RWPE1 (cell line): ENCODE results near the gene SRGAP3.

Experiments used
- CTCF ChIA-PET: fragments of 350-600 bp; sonication (Branson Sonifier 250); formaldehyde crosslinking; extraction: SDS; loops from one replicate; lab custom pipeline; 2021; lab: Yijun Ruan, JAX
- POLR2A ChIA-PET: fragments of 400-600 bp; formaldehyde crosslinking; extraction: SDS; loops from one replicate; lab custom pipeline; 2020; ENCODE audit warnings: antibody characterized with exemption; ENCODE audit not compliant: low non-redundant PET; lab: Yijun Ruan, JAX
- DNase-seq: peaks from one replicate; pipeline ENCODE4 v3.0.0; 2012; ENCODE audit warnings: low spot score
- H3K27ac ChIP-seq: fragments of 450-650 bp; 2 replicates; pipeline ENCODE4 v1.5.1; 2017
- TF ChIP-seq, protein P1 (sequence below): fragments of 450-650 bp; conservative IDR thresholded peaks from 2 replicates; pipeline ENCODE4 v1.5.1; 2017; ENCODE audit warnings: low read depth, mild to moderate bottlenecking

SRGAP3 gene

GRCh38 chr3:9179826-9180763, 69.4 kb downstream of the SRGAP3 start:
- ChIA-PET CTCF (no interaction called here), POLR2A (no interaction called here)
- no peak for DNase-seq
- peak overlapping the region; percentile 43; the same call in 1 of the 2 replicates for H3K27ac ChIP-seq
- TF ChIP-seq, protein P1, sequence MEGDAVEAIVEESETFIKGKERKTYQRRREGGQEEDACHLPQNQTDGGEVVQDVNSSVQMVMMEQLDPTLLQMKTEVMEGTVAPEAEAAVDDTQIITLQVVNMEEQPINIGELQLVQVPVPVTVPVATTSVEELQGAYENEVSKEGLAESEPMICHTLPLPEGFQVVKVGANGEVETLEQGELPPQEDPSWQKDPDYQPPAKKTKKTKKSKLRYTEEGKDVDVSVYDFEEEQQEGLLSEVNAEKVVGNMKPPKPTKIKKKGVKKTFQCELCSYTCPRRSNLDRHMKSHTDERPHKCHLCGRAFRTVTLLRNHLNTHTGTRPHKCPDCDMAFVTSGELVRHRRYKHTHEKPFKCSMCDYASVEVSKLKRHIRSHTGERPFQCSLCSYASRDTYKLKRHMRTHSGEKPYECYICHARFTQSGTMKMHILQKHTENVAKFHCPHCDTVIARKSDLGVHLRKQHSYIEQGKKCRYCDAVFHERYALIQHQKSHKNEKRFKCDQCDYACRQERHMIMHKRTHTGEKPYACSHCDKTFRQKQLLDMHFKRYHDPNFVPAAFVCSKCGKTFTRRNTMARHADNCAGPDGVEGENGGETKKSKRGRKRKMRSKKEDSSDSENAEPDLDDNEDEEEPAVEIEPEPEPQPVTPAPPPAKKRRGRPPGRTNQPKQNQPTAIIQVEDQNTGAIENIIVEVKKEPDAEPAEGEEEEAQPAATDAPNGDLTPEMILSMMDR: no peak

DNA sequence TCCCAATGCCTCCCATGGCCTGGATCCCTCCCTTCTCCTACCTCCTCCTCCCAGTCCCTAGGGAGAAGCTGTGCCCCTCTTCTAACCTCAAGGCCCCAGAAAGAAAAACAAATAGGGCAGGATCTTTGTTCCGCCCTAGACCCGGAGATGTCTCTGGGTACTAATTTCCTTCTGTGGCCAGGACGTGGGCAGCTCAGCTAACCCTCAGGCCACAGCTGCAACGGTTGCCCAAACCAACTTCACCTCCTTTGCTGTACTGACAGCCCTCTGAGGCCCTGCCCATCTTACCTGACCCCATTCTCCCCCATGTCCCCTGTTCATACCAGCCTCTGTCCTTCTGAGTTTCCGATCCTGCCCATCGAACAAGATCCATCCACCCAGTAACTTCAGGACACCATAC, 70.7 kb downstream of the SRGAP3 start:
- ChIA-PET POLR2A (no interaction called here), CTCF (no interaction called here)
- DNase-seq: no peak
- no peak overlapping the region for H3K27ac ChIP-seq
- TF ChIP-seq, protein P1: no peak

DNA sequence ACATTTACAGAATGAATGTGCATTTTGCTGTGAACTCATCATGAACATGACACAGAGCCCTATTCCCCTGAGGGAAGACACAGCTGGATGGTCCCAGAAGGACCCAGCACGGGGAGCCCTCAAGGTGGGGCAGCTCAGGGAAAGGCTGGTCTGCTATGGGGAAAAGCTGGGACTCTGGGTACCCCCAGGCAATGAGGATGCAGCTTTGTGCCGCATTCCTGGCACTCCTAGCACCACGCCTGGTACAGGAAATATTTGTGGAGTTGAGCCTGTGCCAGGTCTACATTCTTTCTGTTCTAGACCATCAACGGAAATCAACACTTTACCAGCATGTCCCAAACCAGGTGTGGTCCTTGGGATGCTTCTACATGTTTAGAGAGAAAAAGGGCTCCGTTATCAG, 74.0 kb downstream of the SRGAP3 start:
- POLR2A ChIA-PET: no interaction called here

DNA sequence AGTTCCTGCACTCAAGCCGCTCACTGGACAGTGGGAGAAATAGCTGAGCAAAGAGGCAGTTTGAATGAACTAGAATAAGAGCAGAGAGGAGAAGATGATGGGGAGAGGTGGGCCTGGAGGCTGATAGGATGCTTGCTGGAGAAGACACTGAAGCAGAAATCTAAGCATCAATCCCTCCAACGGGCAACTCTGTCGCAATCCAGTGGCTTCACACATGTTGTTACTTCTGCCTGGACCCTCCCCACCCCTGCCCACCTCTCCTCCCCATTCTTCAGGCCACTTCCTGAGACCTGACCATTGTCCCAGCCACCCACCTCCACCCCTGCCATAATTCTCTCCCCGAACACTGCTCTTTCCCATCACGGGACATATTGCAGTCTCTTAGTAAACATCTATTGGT, 76.0 kb downstream of the SRGAP3 start:
- ChIA-PET POLR2A (no interaction called here), CTCF (no interaction called here)
- TF ChIP-seq, protein P1: no peak
- no peak for DNase-seq
- peak overlapping the region; percentile 84 for H3K27ac ChIP-seq

More for the DNA sequence above, 74.0 kb downstream of the SRGAP3 start:
- peak; percentile 89 for DNase-seq
- TF ChIP-seq, protein P1: no peak
- CTCF ChIA-PET: no interaction called here
- peak overlapping the region; percentile 92 for H3K27ac ChIP-seq

- CTCF ChIA-PET: no interaction called here
- peak overlapping the region; percentile 84 for H3K27ac ChIP-seq
These were observed 76.6 kb downstream of the SRGAP3 start for GRCh38 chr3:9172851-9173321.

GRCh38 chr3:9170851-9171160, 78.6 kb downstream of the SRGAP3 start:
- DNase-seq: no peak
- peak overlapping the region; percentile 84 for H3K27ac ChIP-seq
- ChIA-PET POLR2A (no interaction called here), CTCF (no interaction called here)
- TF ChIP-seq, protein P1: no peak

More at GRCh38 chr3:9172851-9173321, 76.6 kb downstream of the SRGAP3 start:
- TF ChIP-seq, protein P1: no peak
- no peak for DNase-seq
- POLR2A ChIA-PET: no interaction called here
